GM12878 (cell line): ENCODE measurements around the gene CD209. TPM values are rescaled to one million over a fixed set of nuclear protein-coding genes. Genes with fewer than 3 reads are reported as not detected.

Experiments used
- ATAC-seq: fragments of 200-7000 bp; cut with Tn5 transposase; 3 replicates; pipeline ENCODE4 v1.9.1; 2020; ENCODE audit warnings: mild to moderate bottlenecking, moderate library complexity
- BruUV-seq: library from RNA; stranded (reverse); fragments of 400-500 nt; replicated peaks from 2 replicates; lab custom pipeline; 2021; lab: Mats Ljungman, UMichigan
- CTCF ChIA-PET: fragments of 300-600 bp; sonication (Branson Sonifier 250); formaldehyde crosslinking; extraction: SDS; loops from one replicate; lab custom pipeline; 2021; ENCODE audit warnings: inconsistent platforms; lab: Yijun Ruan, JAX
- POLR2A ChIA-PET: fragments of 350-600 bp; formaldehyde crosslinking; extraction: SDS; loops from one replicate; lab custom pipeline; 2021; ENCODE audit warnings: inconsistent platforms; lab: Charles Lee
- RAD21 ChIA-PET: fragments of 300-600 bp; sonication (Branson Sonifier 250); formaldehyde crosslinking; loops from one replicate; lab custom pipeline; 2023; ENCODE audit warnings: antibody characterized with exemption; ENCODE audit not compliant: unreplicated experiment; lab: Charles Lee
- SMC1A ChIA-PET: fragments of 300-600 bp; sonication (Branson Sonifier 250); formaldehyde crosslinking; loops from one replicate; lab custom pipeline; 2023; ENCODE audit not compliant: unreplicated experiment, uncharacterized antibody; lab: Charles Lee
- DNase-seq: peaks from one replicate; pipeline ENCODE4 v3.0.0-alpha.2; 2011; ENCODE audit warnings: low read depth, low spot score
- FAIRE-seq: peaks from 3 replicates; lab custom pipeline; 2011; peaks lifted over from hg19 to GRCh38; lab: Jason Lieb, UNC
- H2AFZ ChIP-seq: 2 replicates; pipeline ENCODE4 v1.6.0; 2011; ENCODE audit warnings: low read depth, low read length, control low read depth; ENCODE audit not compliant: control insufficient read depth
- H3K27ac ChIP-seq: 2 replicates; pipeline ENCODE4 v1.5.1; 2011; ENCODE audit warnings: control low read depth; ENCODE audit not compliant: control insufficient read depth, insufficient read depth
- H3K27me3 ChIP-seq, 2 experiments: replicated peaks in 1 of 2; 2 replicates each; pipeline versions ENCODE4 v1.6.0 to v1.6.1; 2011; ENCODE audit warnings: low read length in 1 of 2; ENCODE audit not compliant: control insufficient read depth in 2 of 2, insufficient read depth in 2 of 2
- H3K36me3 ChIP-seq, 2 experiments: 2 replicates each; pipeline ENCODE4 v1.5.1; 2011; ENCODE audit warnings: low read length in 1 of 2; ENCODE audit not compliant: control insufficient read depth in 2 of 2, insufficient read depth in 2 of 2
- H3K4me1 ChIP-seq: 2 replicates; pipeline ENCODE4 v1.6.1; 2011; ENCODE audit warnings: mild to moderate bottlenecking, low read length, moderate library complexity, mixed read lengths; ENCODE audit not compliant: control insufficient read depth, insufficient read depth
- H3K4me2 ChIP-seq: 2 replicates; pipeline ENCODE4 v1.6.0; 2011; ENCODE audit warnings: control low read depth; ENCODE audit not compliant: control insufficient read depth, insufficient read depth
- H3K4me3 ChIP-seq: fragments of 200-600 bp; sonication (generic); 2 replicates; pipeline ENCODE4 v1.5.1; 2016
- H3K79me2 ChIP-seq: 2 replicates; pipeline ENCODE4 v1.6.0; 2011; ENCODE audit warnings: low read length; ENCODE audit not compliant: control insufficient read depth, insufficient read depth
- H3K9ac ChIP-seq: 2 replicates; pipeline ENCODE4 v1.8.0; 2011; ENCODE audit warnings: low read length, control low read depth, mixed read lengths; ENCODE audit not compliant: control insufficient read depth, insufficient read depth
- H3K9me3 ChIP-seq: replicated peaks from 3 replicates; pipeline ENCODE4 v1.5.1; 2011; ENCODE audit warnings: mild to moderate bottlenecking, low read length; ENCODE audit not compliant: control insufficient read depth, insufficient read depth
- H4K20me1 ChIP-seq: 2 replicates; pipeline ENCODE4 v1.6.0; 2011; ENCODE audit not compliant: control insufficient read depth, insufficient read depth
- BCL11A ChIP-seq: IDR thresholded peaks from 2 replicates; pipeline ENCODE4 v1.6.1; 2011; ENCODE audit warnings: low read depth, low read length
- CBX5 ChIP-seq: sonication (generic); IDR thresholded peaks from 2 replicates; pipeline ENCODE4 v1.6.1; 2016; ENCODE audit warnings: low read depth, moderate library complexity, mild to moderate bottlenecking, inconsistent platforms
- IKZF2 ChIP-seq, 2 experiments: fragments of 450-650 bp; IDR thresholded peaks; 2 replicates each; pipeline ENCODE4 v1.6.1; 2017; ENCODE audit warnings: mild to moderate bottlenecking in 2 of 2, moderate library complexity in 2 of 2
- NFYB ChIP-seq: IDR thresholded peaks from 2 replicates; pipeline ENCODE4 v1.6.1; 2011; ENCODE audit warnings: low read depth, mild to moderate bottlenecking, low read length, improper control_type of control experiment, moderate library complexity; ENCODE audit not compliant: insufficient read depth
- NR2C2 ChIP-seq: IDR thresholded peaks from 2 replicates; pipeline ENCODE4 v1.6.1; 2011; ENCODE audit warnings: borderline replicate concordance, low read depth; ENCODE audit not compliant: control insufficient read depth, insufficient read length
- RUNX3 ChIP-seq: IDR thresholded peaks from 2 replicates; pipeline ENCODE4 v1.6.1; 2012; ENCODE audit warnings: low read length, inconsistent platforms
- SMAD1 ChIP-seq: fragments of 450-650 bp; IDR thresholded peaks from 2 replicates; pipeline ENCODE4 v1.6.1; 2018; ENCODE audit warnings: mild to moderate bottlenecking, low read depth; ENCODE audit not compliant: partially characterized antibody
- SREBF2 ChIP-seq: IDR thresholded peaks from 2 replicates; pipeline ENCODE4 v1.6.1; 2012; ENCODE audit warnings: mild to moderate bottlenecking, low read length
- ZNF217 ChIP-seq: fragments of 450-650 bp; IDR thresholded peaks from 2 replicates; pipeline ENCODE4 v1.6.1; 2017; ENCODE audit warnings: antibody characterized with exemption, mild to moderate bottlenecking
- ZNF622 ChIP-seq: fragments of 450-650 bp; IDR thresholded peaks from 2 replicates; pipeline ENCODE4 v1.6.1; 2017; ENCODE audit warnings: mild to moderate bottlenecking, inconsistent platforms
- WGBS: methylation state at CpG from one replicate; pipeline ENCODE4 v1.1.6; 2016; ENCODE audit warnings: low lambda C conversion rate; ENCODE audit not compliant: insufficient replicate concordance, insufficient coverage; ENCODE audit errors: missing lambda C conversion rate; 5-methylcytosine and 5-hydroxymethylcytosine counted together
- in situ Hi-C: fragments of 300-500 bp; cut with MboI; formaldehyde crosslinking; loops from 9 replicates; pipeline ENCODE4 v1.14.3; 2018; ENCODE audit warnings: mixed read lengths
- intact Hi-C: fragments of 100-400 bp; cut with micrococcal nuclease; formaldehyde crosslinking; loops from one replicate; pipeline ENCODE4 v1.14.2; 2022; ENCODE audit not compliant: unreplicated experiment
- polyA plus RNA-seq, 11 experiments: library from polyadenylated mRNA; depleted of rRNA in 4 of 11; unstranded in 6 of 11; stranded (reverse) in 5 of 11; fragments of >200 nt; fragmentation: Nextera tagmentation in 4 of 11; fragmentation: Illumina TruSeq in 1 of 11; extraction: Ambion mirVana in 4 of 11; extraction: Trizol in 1 of 11; gene quantifications; 1 replicate in 1 of 11; 2 replicates in 10 of 11; pipeline versions ENCODE4 v1.2.1 to v1.2.3, GENCODE V29; 2011 to 2016; ENCODE audit warnings: inconsistent platforms in 2 of 11, missing spikeins in 2 of 11, low read depth in 1 of 11
- total RNA-seq, 4 experiments: library from RNA; depleted of rRNA in 3 of 4; stranded (reverse); fragments of >200 nt in 3 of 4; fragmentation: Illumina TruSeq in 1 of 4; extraction: Trizol in 1 of 4; gene quantifications; 2 replicates each; pipeline versions ENCODE4 v1.2.1 to v1.2.3, GENCODE V29; 2013 to 2021
- TF ChIP-seq, protein P1 (sequence below): fragments of 450-650 bp; IDR thresholded peaks from 2 replicates; pipeline ENCODE4 v1.6.1; 2014; ENCODE audit warnings: mild to moderate bottlenecking
- TF ChIP-seq, protein P2 (sequence below): fragments of 450-650 bp; IDR thresholded peaks from 2 replicates; pipeline ENCODE4 v1.6.1; 2018; ENCODE audit warnings: mild to moderate bottlenecking, low read depth, moderate library complexity; ENCODE audit not compliant: partially characterized antibody
- TF ChIP-seq, protein P3 (sequence below): fragments of 450-650 bp; IDR thresholded peaks from 2 replicates; pipeline ENCODE4 v1.6.1; 2017; ENCODE audit warnings: borderline replicate concordance
- TF ChIP-seq, protein P4 (sequence below): fragments of 150-350 bp; IDR thresholded peaks from 2 replicates; pipeline ENCODE4 v1.6.1; 2014; ENCODE audit warnings: mild to moderate bottlenecking, low read depth, low read length
- TF ChIP-seq, protein P5 (sequence below): IDR thresholded peaks from 2 replicates; pipeline ENCODE4 v1.6.1; 2012; ENCODE audit warnings: low read length, inconsistent platforms

Gene CD209
- total and polyA plus RNA-seq, 10 of the 15 experiments (the other 5 are each of a cell fraction or from before 2014, with no cell fraction given): 0.04 to 0.21 (median 0.10) TPM; not detected in 3

DNA sequence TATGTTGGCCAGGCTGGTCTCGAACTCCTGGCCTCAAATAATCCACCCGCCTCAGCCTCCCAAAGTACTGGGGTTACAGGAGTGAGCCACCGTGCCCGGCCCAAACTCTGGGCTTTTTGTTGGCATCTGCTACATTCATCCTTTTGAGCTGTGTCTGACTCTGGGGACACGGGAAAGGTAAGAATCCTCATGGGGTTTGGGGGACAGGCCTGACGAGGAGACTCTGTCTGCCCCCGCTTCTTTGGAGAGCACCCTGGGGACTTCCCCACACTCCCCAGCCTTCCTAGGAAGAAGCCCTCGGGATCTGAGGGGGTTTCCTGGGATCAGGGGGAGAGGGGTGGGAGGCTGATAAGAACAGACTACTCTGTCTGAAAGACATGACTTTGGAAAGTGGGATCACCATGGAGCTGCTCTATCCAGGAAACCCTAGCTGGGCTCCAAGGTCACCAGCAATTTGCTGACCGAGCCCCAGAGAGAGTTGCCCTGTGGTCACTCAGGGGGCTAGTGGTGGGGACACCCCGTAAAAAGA, 37.3 kb downstream of the CD209 start:
- peak overlapping the region; percentile 37; the same call in 1 of the 2 replicates for H3K27ac ChIP-seq
- 19% methylated on average over 10 of the region's 10 CpGs for WGBS
- H3K4me2 ChIP-seq: no peak overlapping the region; the same call in 1 of the 2 replicates
- no peaks in the 10 kb centered on the region for H3K79me2 ChIP-seq
- BruUV-seq: no TSS peak
- H3K9ac ChIP-seq: no peak overlapping the region; the same call in 1 of the 2 replicates
- no peak for DNase-seq
- no peak overlapping the region; the same call in 1 of the 2 replicates for H2AFZ ChIP-seq
- no peak for FAIRE-seq
- ChIA-PET RAD21 (interaction anchor here (0.8 kb wide), 2 partner anchors 8 to 33 kb away, joined by 3 read pairs; no protein-coding TSS in a partner anchor), SMC1A (interaction anchor here (1.0 to 2.0 kb wide), 5 partner anchors 11 to 33 kb away, joined by 3 to 4 read pairs (median 3); partner anchors contain the start of gene TRAPPC5), POLR2A (no interaction called here), CTCF (interaction anchor here (0.7 kb wide), 1 partner anchor 24 kb away, joined by 3 read pairs; no protein-coding TSS in a partner anchor)
- H3K4me3 ChIP-seq: no peak overlapping the region
- no peaks in the 10 kb centered on the region for H3K36me3 ChIP-seq
- in situ Hi-C loops (loop anchor here (10.0 kb wide), 2 partner anchors 525 to 1185 kb away; no protein-coding TSS in a partner anchor), intact Hi-C loops (loop anchor here (10.0 kb wide), 1 partner anchor 485 kb away; no protein-coding TSS in a partner anchor)
- no peaks in the 10 kb centered on the region for H4K20me1 ChIP-seq
- peaks cover 52% of the 10 kb centered on the region for H3K4me1 ChIP-seq
- no peaks in the 10 kb centered on the region; the same call in 2 of the 3 replicates for H3K9me3 ChIP-seq
- no peaks in the 10 kb centered on the region for H3K27me3 ChIP-seq
- ATAC-seq: no peak
- TF ChIP-seq SREBF2 (no peak), ZNF217 (peak; percentile 46; the same call in 1 of the 2 replicates), NFYB (no peak), RUNX3 (0 out of 2 replicates have a peak, but pooled peaks have one; percentile 6), ZNF622 (no peak), SMAD1 (no peak), CBX5 (no peak), NR2C2 (no peak), BCL11A (no peak), IKZF2 (IDR thresholded peaks at IDR 0.05) (peak; percentile 24 to 34; a peak in 1 of 4 replicates)
- TF ChIP-seq, protein P1, sequence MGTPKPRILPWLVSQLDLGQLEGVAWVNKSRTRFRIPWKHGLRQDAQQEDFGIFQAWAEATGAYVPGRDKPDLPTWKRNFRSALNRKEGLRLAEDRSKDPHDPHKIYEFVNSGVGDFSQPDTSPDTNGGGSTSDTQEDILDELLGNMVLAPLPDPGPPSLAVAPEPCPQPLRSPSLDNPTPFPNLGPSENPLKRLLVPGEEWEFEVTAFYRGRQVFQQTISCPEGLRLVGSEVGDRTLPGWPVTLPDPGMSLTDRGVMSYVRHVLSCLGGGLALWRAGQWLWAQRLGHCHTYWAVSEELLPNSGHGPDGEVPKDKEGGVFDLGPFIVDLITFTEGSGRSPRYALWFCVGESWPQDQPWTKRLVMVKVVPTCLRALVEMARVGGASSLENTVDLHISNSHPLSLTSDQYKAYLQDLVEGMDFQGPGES: no peak
- TF ChIP-seq, protein P2, sequence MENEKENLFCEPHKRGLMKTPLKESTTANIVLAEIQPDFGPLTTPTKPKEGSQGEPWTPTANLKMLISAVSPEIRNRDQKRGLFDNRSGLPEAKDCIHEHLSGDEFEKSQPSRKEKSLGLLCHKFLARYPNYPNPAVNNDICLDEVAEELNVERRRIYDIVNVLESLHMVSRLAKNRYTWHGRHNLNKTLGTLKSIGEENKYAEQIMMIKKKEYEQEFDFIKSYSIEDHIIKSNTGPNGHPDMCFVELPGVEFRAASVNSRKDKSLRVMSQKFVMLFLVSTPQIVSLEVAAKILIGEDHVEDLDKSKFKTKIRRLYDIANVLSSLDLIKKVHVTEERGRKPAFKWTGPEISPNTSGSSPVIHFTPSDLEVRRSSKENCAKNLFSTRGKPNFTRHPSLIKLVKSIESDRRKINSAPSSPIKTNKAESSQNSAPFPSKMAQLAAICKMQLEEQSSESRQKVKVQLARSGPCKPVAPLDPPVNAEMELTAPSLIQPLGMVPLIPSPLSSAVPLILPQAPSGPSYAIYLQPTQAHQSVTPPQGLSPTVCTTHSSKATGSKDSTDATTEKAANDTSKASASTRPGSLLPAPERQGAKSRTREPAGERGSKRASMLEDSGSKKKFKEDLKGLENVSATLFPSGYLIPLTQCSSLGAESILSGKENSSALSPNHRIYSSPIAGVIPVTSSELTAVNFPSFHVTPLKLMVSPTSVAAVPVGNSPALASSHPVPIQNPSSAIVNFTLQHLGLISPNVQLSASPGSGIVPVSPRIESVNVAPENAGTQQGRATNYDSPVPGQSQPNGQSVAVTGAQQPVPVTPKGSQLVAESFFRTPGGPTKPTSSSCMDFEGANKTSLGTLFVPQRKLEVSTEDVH: no peak
- TF ChIP-seq, protein P3, sequence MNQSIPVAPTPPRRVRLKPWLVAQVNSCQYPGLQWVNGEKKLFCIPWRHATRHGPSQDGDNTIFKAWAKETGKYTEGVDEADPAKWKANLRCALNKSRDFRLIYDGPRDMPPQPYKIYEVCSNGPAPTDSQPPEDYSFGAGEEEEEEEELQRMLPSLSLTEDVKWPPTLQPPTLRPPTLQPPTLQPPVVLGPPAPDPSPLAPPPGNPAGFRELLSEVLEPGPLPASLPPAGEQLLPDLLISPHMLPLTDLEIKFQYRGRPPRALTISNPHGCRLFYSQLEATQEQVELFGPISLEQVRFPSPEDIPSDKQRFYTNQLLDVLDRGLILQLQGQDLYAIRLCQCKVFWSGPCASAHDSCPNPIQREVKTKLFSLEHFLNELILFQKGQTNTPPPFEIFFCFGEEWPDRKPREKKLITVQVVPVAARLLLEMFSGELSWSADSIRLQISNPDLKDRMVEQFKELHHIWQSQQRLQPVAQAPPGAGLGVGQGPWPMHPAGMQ: no peak
- TF ChIP-seq, protein P4, sequence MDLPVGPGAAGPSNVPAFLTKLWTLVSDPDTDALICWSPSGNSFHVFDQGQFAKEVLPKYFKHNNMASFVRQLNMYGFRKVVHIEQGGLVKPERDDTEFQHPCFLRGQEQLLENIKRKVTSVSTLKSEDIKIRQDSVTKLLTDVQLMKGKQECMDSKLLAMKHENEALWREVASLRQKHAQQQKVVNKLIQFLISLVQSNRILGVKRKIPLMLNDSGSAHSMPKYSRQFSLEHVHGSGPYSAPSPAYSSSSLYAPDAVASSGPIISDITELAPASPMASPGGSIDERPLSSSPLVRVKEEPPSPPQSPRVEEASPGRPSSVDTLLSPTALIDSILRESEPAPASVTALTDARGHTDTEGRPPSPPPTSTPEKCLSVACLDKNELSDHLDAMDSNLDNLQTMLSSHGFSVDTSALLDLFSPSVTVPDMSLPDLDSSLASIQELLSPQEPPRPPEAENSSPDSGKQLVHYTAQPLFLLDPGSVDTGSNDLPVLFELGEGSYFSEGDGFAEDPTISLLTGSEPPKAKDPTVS: no peak
- TF ChIP-seq, protein P5, sequence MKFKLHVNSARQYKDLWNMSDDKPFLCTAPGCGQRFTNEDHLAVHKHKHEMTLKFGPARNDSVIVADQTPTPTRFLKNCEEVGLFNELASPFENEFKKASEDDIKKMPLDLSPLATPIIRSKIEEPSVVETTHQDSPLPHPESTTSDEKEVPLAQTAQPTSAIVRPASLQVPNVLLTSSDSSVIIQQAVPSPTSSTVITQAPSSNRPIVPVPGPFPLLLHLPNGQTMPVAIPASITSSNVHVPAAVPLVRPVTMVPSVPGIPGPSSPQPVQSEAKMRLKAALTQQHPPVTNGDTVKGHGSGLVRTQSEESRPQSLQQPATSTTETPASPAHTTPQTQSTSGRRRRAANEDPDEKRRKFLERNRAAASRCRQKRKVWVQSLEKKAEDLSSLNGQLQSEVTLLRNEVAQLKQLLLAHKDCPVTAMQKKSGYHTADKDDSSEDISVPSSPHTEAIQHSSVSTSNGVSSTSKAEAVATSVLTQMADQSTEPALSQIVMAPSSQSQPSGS: no peak
